ENCODE measurements around the gene NAAA. TPM values are rescaled to one million over a fixed set of nuclear protein-coding genes. Genes with fewer than 3 reads are reported as not detected.

The NAAA gene
- total RNA-seq, 4 donors from 2014 or later, result 54.2 to 93.5 (median 68.5) TPM

DNA sequence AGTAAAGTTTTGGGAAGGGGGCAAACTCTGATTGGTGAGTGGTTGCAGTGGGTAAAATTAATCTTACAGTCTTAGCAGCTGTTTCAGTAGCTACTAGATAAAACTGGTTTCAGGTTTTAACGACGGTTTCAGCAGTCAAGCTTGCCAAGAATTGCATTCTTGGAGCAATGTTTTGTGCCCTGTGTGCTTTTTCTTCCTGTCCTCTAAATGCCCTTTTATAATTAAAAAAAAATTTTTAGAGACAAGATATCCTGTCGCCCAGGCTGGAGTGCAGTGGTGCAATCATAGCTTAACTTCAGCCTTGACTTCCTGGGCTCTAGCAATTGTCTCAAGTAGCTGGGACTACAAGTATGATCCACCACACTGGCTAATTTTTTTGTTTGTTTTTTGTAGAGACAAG, 32.3 kb downstream of the NAAA start:
- Histone ChIP-seq H3K27ac (no peak overlapping the region), H3K4me1 (no peaks in the 10 kb centered on the region), H3K9me3 (no peaks in the 10 kb centered on the region), H3K27me3 (no peaks in the 10 kb centered on the region), H3K36me3 (no peaks in the 10 kb centered on the region), H3K4me3 (replicated peaks in 1 of 3) (no peak overlapping the region)
- intact Hi-C loops (cut with DNase I), result no loop called here
- WGBS, 2 donors, result 19 to 24% methylated on average over 3 of the region's 3 CpGs
- no peak for TF ChIP-seq POLR2A (IDR thresholded peaks at IDR 0.05)
- TF ChIP-seq, protein P1, sequence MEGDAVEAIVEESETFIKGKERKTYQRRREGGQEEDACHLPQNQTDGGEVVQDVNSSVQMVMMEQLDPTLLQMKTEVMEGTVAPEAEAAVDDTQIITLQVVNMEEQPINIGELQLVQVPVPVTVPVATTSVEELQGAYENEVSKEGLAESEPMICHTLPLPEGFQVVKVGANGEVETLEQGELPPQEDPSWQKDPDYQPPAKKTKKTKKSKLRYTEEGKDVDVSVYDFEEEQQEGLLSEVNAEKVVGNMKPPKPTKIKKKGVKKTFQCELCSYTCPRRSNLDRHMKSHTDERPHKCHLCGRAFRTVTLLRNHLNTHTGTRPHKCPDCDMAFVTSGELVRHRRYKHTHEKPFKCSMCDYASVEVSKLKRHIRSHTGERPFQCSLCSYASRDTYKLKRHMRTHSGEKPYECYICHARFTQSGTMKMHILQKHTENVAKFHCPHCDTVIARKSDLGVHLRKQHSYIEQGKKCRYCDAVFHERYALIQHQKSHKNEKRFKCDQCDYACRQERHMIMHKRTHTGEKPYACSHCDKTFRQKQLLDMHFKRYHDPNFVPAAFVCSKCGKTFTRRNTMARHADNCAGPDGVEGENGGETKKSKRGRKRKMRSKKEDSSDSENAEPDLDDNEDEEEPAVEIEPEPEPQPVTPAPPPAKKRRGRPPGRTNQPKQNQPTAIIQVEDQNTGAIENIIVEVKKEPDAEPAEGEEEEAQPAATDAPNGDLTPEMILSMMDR (IDR thresholded peaks at IDR 0.05), result no peak
- DNase-seq, result no peak

DNA sequence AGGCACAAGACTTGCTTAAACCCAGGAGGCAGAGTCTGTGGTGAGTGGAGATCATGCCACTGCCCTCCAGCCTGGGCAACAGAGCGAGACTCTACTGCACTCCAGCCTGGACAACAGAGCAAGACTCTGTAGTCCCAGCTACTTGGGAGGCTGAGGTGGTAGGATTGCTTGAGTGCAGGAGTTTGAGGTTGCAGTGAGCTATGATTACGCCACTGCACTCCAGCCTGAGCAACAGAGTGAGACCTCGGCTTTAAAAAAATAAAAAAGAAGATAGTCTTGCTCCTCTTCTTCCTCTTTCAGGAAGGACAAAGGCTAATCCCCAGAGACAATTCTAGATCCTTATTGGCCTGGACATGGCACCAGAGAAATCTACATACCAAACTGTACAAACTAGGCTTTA, 32.8 kb downstream of the NAAA start:
- WGBS, 2 donors, result 74% methylated on average over 3 of the region's 3 CpGs
- Histone ChIP-seq H3K27ac (no peak overlapping the region), H3K36me3 (no peaks in the 10 kb centered on the region), H3K4me1 (no peaks in the 10 kb centered on the region), H3K27me3 (no peaks in the 10 kb centered on the region), H3K9me3 (no peaks in the 10 kb centered on the region), H3K4me3 (replicated peaks in 1 of 3) (no peak overlapping the region)
- intact Hi-C loops (cut with DNase I), result no loop called here
- no peak for DNase-seq
- TF ChIP-seq, protein P1 (IDR thresholded peaks at IDR 0.05), result no peak
- TF ChIP-seq POLR2A (IDR thresholded peaks at IDR 0.05), result no peak

DNA sequence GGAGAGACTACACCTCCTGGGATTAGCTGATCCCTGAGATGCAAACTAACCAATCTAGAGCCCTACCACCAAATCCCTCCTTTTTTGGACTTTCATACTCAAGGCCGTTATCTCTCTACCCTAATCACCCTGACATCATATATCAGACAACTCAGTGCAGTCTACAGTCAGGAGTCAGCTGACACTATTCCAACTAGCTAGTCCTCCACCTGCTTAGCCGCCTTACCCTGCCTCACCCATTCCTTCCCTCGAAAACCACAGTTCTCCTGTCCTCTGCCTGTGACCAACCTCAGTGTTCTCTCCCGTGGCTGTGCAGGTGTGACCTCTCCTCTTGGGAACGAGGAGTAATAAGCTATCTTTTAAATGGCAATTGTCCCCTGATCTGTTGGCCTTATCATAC, 36.7 kb downstream of the NAAA start:
- no peak for DNase-seq
- Histone ChIP-seq H3K27ac (no peak overlapping the region), H3K36me3 (no peaks in the 10 kb centered on the region), H3K4me1 (no peaks in the 10 kb centered on the region), H3K27me3 (no peaks in the 10 kb centered on the region), H3K4me3 (replicated peaks in 1 of 3) (no peak overlapping the region), H3K9me3 (no peaks in the 10 kb centered on the region)
- TF ChIP-seq, protein P1 (IDR thresholded peaks at IDR 0.05), result no peak
- TF ChIP-seq POLR2A (IDR thresholded peaks at IDR 0.05), result no peak
- 90 to 91% methylated on average over 5 of the region's 5 CpGs for WGBS, 2 donors
- intact Hi-C loops (cut with DNase I), result no loop called here

DNA sequence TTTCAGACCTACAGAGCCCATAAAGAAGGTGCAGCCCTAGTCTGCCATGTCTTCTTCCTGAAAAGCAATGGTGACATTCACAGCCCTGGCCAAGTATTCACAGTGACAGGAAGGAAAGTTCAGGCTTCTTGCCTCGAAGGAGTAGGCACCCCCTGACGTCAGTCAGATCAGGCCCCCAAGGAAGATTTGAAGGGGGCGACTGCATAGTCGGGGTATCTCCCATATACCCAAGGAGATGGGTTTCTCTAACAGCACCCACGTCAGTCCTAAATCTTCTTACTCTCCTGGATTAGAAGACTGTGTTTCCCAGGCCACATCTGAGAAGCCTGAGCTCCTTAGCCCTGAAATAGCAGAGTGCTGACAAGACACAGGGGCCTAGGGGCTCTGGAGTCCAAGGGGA, 38.5 kb downstream of the NAAA start, which contains the start of gene PPEF2:
Gene PPEF2, minus strand, starts transcription at position 101 of the 400 bp plus-strand sequence. CDS start 6,127 bp downstream, outside the sequence.
- Histone ChIP-seq H3K4me1 (no peaks in the 10 kb centered on the region), H3K27ac (no peak within 1 kb of the TSS), H3K36me3 (no peaks in the 10 kb centered on the region), H3K9me3 (no peaks in the 10 kb centered on the region), H3K4me3 (replicated peaks in 1 of 3) (no peak within 1 kb of the TSS), H3K27me3 (no peaks in the 10 kb centered on the region)
- intact Hi-C loops (cut with DNase I), result no loop called here
- 85 to 89% methylated on average over 5 of the region's 5 CpGs for WGBS, 2 donors
- TF ChIP-seq, protein P1 (IDR thresholded peaks at IDR 0.05), result no peak
- TF ChIP-seq POLR2A (IDR thresholded peaks at IDR 0.05), result no peak
- DNase-seq, result no peak

DNA sequence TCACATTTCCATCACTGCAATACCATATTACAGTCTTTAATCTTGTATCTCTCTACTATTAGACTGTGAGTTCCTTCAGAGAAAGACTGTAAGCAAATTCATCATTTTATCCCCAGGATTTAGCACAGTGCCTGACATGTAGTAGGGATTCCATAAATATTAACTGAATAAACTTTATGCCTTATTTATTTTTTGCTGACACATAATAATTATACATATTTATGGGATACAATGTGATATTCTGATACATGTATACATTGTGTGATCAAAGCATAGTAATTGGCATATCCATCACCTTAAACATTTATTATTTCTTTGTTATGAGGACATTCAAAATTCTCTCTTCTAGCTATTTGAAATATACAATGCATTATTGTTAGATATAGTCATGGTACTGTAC, 42.3 kb downstream of the NAAA start:
- no peak overlapping the region for H3K27ac ChIP-seq
- no peak for TF ChIP-seq POLR2A (IDR thresholded peaks at IDR 0.05)
- TF ChIP-seq, protein P1 (IDR thresholded peaks at IDR 0.05), result no peak
- H3K9me3 ChIP-seq, result no peaks in the 10 kb centered on the region
- H3K27me3 ChIP-seq, result no peaks in the 10 kb centered on the region
- no peaks in the 10 kb centered on the region for H3K36me3 ChIP-seq
- DNase-seq, result no peak
- no peaks in the 10 kb centered on the region for H3K4me1 ChIP-seq
- H3K4me3 ChIP-seq (replicated peaks in 1 of 3), result no peak overlapping the region
- intact Hi-C loops (cut with DNase I), result loop anchor here (10.0 kb wide), 1 partner anchor 166 kb away; no protein-coding TSS in a partner anchor
